Thyroid gland (tissue), 4 donors: Measurements from ENCODE around the gene RAB11FIP3.

Source experiments
- POLR2A ChIP-seq, 2 donors: fragments of 450-650 bp; IDR thresholded peaks; one replicate each; pipeline ENCODE4 v1.6.1; 2017; ENCODE audit warnings: antibody characterized with exemption in 2 of 2, mild to moderate bottlenecking in 2 of 2, moderate library complexity in 1 of 2
- TF ChIP-seq, protein P1 (sequence below), 6 experiments: fragments of 200-600 bp in 3 of 6; fragments of 450-650 bp in 3 of 6; sonication (generic) in 3 of 6; IDR thresholded peaks; one replicate each; pipeline ENCODE4 v1.5.1; 2016 to 2019; ENCODE audit warnings: antibody characterized with exemption in 6 of 6, mild to moderate bottlenecking in 2 of 6, inconsistent platforms in 1 of 6, moderate library complexity in 1 of 6

DNA sequence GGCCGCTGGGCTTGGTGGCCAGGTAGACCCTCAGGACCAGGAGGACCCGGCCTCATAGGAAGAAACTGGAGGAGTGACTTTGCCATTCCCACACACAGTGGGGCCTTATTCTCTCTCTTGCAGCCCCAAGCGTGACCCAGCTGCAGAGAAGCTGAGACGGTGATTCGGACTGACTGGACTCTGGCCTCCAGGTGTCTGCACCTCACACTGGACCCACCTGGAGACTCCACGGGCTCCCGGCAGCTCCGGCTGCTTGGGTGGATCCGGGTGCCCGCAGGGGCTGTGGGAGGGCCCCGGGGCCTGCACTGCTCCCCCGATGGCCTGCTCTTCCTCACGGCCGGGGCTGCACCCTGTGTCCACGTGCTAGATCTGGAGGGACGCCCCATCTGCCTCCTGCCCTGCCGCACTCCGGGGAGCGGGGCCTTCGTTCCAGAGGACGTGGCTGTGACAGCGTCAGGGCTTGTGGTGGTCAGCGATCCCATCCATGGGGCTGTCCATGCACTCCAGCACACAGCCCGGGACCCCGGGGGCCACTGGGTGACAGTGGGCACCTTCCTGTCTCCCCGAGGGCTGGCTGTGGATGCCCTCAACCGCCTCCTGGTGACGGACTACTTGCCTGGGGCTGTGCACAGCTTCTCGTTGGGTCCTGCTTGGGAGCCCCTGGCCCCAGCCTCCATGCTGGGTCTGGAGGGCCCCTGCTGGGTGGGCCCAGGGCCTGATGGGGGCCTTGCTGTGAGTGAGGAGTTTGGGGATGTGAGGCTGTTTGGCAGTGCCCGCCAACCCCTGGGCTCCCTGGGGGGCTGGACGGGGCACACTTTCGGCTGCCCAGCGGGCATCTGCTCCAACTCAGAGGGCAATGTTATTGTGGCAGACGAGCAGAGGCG, 142.2 kb downstream of the RAB11FIP3 start:
- TF ChIP-seq, protein P1, sequence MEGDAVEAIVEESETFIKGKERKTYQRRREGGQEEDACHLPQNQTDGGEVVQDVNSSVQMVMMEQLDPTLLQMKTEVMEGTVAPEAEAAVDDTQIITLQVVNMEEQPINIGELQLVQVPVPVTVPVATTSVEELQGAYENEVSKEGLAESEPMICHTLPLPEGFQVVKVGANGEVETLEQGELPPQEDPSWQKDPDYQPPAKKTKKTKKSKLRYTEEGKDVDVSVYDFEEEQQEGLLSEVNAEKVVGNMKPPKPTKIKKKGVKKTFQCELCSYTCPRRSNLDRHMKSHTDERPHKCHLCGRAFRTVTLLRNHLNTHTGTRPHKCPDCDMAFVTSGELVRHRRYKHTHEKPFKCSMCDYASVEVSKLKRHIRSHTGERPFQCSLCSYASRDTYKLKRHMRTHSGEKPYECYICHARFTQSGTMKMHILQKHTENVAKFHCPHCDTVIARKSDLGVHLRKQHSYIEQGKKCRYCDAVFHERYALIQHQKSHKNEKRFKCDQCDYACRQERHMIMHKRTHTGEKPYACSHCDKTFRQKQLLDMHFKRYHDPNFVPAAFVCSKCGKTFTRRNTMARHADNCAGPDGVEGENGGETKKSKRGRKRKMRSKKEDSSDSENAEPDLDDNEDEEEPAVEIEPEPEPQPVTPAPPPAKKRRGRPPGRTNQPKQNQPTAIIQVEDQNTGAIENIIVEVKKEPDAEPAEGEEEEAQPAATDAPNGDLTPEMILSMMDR (IDR thresholded peaks at IDR 0.05): no peak
- TF ChIP-seq POLR2A (IDR thresholded peaks at IDR 0.05): no peak
